Panc1 (cell line): ENCODE data around the gene PHC2. TPM values are rescaled to one million over a fixed set of nuclear protein-coding genes. Genes with fewer than 3 reads are reported as not detected.

Source experiments
- ATAC-seq: fragments of 200-7000 bp; cut with Tn5 transposase; 2 replicates; pipeline ENCODE4 v1.9.1; 2020; ENCODE audit warnings: mild to moderate bottlenecking, moderate library complexity
- BruUV-seq: library from RNA; stranded (reverse); fragments of 400-500 nt; replicated peaks from 2 replicates; lab custom pipeline; 2021; lab: Mats Ljungman, UMichigan
- CTCF ChIA-PET: fragments of 300-600 bp; sonication (Branson Sonifier 250); formaldehyde crosslinking; loops from one replicate; lab custom pipeline; 2022; ENCODE audit warnings: antibody characterized with exemption; lab: Charles Lee
- POLR2A ChIA-PET: fragments of 300-600 bp; sonication (Branson Sonifier 250); formaldehyde crosslinking; loops from one replicate; lab custom pipeline; 2022; ENCODE audit warnings: antibody characterized with exemption; lab: Charles Lee
- DNase-seq: peaks from one replicate; pipeline ENCODE4 v3.0.0-alpha.2; 2010; ENCODE audit warnings: low read depth, low spot score
- H3K27ac ChIP-seq: 2 replicates; pipeline ENCODE4 v1.5.1; 2011; ENCODE audit warnings: mild to moderate bottlenecking, low read length, inconsistent platforms
- H3K27me3 ChIP-seq: fragments of 200-500 bp; sonication (Bioruptor generic); 2 replicates; pipeline ENCODE4 v1.6.0; 2014; ENCODE audit warnings: low read length, inconsistent platforms; ENCODE audit not compliant: control insufficient read depth, insufficient read depth
- H3K36me3 ChIP-seq: fragments of 200-500 bp; sonication (Bioruptor generic); 2 replicates; pipeline ENCODE4 v1.5.1; 2014; ENCODE audit warnings: inconsistent platforms, mild to moderate bottlenecking, low read length, moderate library complexity; ENCODE audit not compliant: control insufficient read depth, insufficient read depth
- H3K4me1 ChIP-seq: 2 replicates; pipeline ENCODE4 v1.5.1; 2011; ENCODE audit warnings: inconsistent platforms, mild to moderate bottlenecking, low read length, moderate library complexity; ENCODE audit not compliant: control insufficient read depth, insufficient read depth
- H3K4me3 ChIP-seq, 2 experiments: 2 replicates each; pipeline ENCODE4 v1.5.1; 2011 to 2012; ENCODE audit warnings: low read depth in 2 of 2, low read length in 2 of 2, mild to moderate bottlenecking in 2 of 2, inconsistent platforms in 1 of 2, moderate library complexity in 1 of 2
- H3K9me3 ChIP-seq: fragments of 200-500 bp; sonication (Bioruptor generic); 2 replicates; pipeline ENCODE4 v1.5.1; 2014; ENCODE audit warnings: low read depth, mild to moderate bottlenecking, inconsistent platforms, low read length, moderate library complexity; ENCODE audit not compliant: control insufficient read depth, insufficient read depth
- CTCF ChIP-seq: fragments of 450-650 bp; IDR thresholded peaks from 2 replicates; pipeline ENCODE4 v1.5.1; 2017; ENCODE audit warnings: mild to moderate bottlenecking
- POLR2AphosphoS5 ChIP-seq: IDR thresholded peaks from 2 replicates; pipeline ENCODE4 v1.6.1; 2012; ENCODE audit warnings: mild to moderate bottlenecking, low read depth, low read length, moderate library complexity
- SIN3A ChIP-seq: IDR thresholded peaks from 2 replicates; pipeline ENCODE4 v1.6.1; 2012; ENCODE audit warnings: low read depth, mild to moderate bottlenecking, low read length, moderate library complexity, borderline replicate concordance; ENCODE audit not compliant: insufficient read depth
- TCF7L2 ChIP-seq: IDR thresholded peaks from 2 replicates; pipeline ENCODE4 v1.6.1; 2011; ENCODE audit warnings: mild to moderate bottlenecking, low read depth, low read length, inconsistent platforms
- in situ Hi-C: cut with HindIII; loops from 2 replicates; pipeline ENCODE4 v1.10.0; 2016; ENCODE audit warnings: low sequenced_read_pairs, low pct_unique_long_range_greater_than_20kb
- intact Hi-C: fragments of 100-400 bp; cut with micrococcal nuclease; formaldehyde crosslinking; loops from one replicate; pipeline ENCODE4 v1.10.0; 2022; ENCODE audit not compliant: unreplicated experiment
- total RNA-seq: library from RNA; stranded (reverse); gene quantifications from one replicate; pipeline ENCODE4 v1.2.1, GENCODE V29; 2021; ENCODE audit not compliant: unreplicated experiment
- TF ChIP-seq, protein P1 (sequence below), 2 experiments: IDR thresholded peaks; 2 replicates each; pipeline ENCODE4 v1.6.1; 2011 to 2012; ENCODE audit warnings: low read depth in 2 of 2, control low read depth in 1 of 2, low read length in 1 of 2, mild to moderate bottlenecking in 1 of 2, moderate library complexity in 1 of 2; ENCODE audit not compliant: insufficient read depth in 1 of 2

PHC2 gene
- total RNA-seq, 1 experiment from 2014 or later = 122 TPM

DNA sequence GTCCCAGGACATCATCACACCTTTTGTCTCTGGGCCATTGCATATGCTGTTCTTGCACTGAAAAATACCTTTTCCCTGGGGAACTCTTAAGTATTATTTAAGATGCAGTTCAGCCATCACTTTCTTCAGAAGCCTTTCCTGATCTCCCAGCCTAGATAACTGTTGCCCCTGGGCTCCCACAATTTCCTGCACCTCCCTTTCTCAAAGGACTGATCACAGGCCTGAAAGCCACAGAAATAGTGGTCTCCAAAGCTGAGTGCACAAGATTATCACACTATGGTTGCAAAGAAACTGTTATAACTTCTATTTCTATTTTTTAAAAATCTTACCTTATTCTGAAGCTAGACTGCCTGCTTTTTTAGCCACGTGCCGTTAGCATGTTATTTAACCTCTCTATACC is 38.8 kb upstream of the PHC2 start:
- Histone ChIP-seq H3K9me3 (no peaks in the 10 kb centered on the region), H3K27me3 (no peaks in the 10 kb centered on the region), H3K27ac (no peak overlapping the region), H3K36me3 (peaks cover 4% of the 10 kb centered on the region; the same call in 1 of the 2 replicates), H3K4me3 (no peak overlapping the region), H3K4me1 (no peaks in the 10 kb centered on the region)
- TF ChIP-seq TCF7L2 (no peak), SIN3A (no peak), CTCF (no peak), POLR2AphosphoS5 (no peak)
- TF ChIP-seq, protein P1, sequence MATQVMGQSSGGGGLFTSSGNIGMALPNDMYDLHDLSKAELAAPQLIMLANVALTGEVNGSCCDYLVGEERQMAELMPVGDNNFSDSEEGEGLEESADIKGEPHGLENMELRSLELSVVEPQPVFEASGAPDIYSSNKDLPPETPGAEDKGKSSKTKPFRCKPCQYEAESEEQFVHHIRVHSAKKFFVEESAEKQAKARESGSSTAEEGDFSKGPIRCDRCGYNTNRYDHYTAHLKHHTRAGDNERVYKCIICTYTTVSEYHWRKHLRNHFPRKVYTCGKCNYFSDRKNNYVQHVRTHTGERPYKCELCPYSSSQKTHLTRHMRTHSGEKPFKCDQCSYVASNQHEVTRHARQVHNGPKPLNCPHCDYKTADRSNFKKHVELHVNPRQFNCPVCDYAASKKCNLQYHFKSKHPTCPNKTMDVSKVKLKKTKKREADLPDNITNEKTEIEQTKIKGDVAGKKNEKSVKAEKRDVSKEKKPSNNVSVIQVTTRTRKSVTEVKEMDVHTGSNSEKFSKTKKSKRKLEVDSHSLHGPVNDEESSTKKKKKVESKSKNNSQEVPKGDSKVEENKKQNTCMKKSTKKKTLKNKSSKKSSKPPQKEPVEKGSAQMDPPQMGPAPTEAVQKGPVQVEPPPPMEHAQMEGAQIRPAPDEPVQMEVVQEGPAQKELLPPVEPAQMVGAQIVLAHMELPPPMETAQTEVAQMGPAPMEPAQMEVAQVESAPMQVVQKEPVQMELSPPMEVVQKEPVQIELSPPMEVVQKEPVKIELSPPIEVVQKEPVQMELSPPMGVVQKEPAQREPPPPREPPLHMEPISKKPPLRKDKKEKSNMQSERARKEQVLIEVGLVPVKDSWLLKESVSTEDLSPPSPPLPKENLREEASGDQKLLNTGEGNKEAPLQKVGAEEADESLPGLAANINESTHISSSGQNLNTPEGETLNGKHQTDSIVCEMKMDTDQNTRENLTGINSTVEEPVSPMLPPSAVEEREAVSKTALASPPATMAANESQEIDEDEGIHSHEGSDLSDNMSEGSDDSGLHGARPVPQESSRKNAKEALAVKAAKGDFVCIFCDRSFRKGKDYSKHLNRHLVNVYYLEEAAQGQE (IDR thresholded peaks at IDR 0.05; ENCODE audit: insufficient read depth in 1 of 2, low read depth in 2 of 2, low read length in 1 of 2) = no peak
- BruUV-seq = no TSS peak
- in situ Hi-C loops (no loop called here), intact Hi-C loops (loop anchor here (5.0 to 10.0 kb wide), 2 partner anchors 145 to 362 kb away; no protein-coding TSS in a partner anchor)
- DNase-seq (no peak), ATAC-seq (no peak)
- CTCF ChIA-PET = no interaction called here
- POLR2A ChIA-PET = no interaction called here

DNA sequence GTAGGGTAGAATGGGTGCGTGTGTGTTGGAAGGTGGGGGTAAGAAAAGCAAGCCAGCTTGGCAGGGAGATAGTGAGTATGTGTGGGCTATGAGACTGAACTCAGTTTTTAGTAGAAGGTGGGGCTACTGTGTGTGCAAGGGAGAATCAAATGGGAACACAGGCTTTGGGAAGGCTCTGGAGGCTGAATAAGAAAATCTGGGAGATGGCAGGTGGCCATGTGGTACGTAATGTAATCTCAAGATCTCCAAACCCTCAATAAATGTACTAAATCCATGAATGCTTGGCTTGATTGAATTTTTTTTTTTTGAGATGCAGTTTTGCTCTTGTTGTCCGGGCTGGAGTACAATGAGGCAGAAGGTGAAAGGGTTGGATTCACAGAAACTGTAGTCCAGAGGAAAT is 38.1 kb upstream of the PHC2 start:
- POLR2A ChIA-PET = no interaction called here
- intact Hi-C loops (no loop called here), in situ Hi-C loops (no loop called here)
- no peaks in the 10 kb centered on the region for H3K27me3 ChIP-seq
- TF ChIP-seq TCF7L2 = no peak
- no peak for TF ChIP-seq POLR2AphosphoS5
- no peak for TF ChIP-seq SIN3A
- no peak for TF ChIP-seq CTCF
- TF ChIP-seq, protein P1 (IDR thresholded peaks at IDR 0.05; ENCODE audit: insufficient read depth in 1 of 2, low read depth in 2 of 2, low read length in 1 of 2) = no peak
- BruUV-seq = no TSS peak
- no peak overlapping the region for H3K27ac ChIP-seq
- DNase-seq (no peak), ATAC-seq (no peak)
- no peaks in the 10 kb centered on the region for H3K4me1 ChIP-seq
- no peak overlapping the region for H3K4me3 ChIP-seq
- CTCF ChIA-PET = interaction anchor here (0.6 to 0.9 kb wide), 2 partner anchors 13 to 132 kb away, joined by 3 to 5 read pairs; no protein-coding TSS in a partner anchor
- peaks cover 4% of the 10 kb centered on the region; the same call in 1 of the 2 replicates for H3K36me3 ChIP-seq
- H3K9me3 ChIP-seq = no peaks in the 10 kb centered on the region
